HepG2 (cell line): ENCODE data around the gene SPRY1. TPM values are rescaled to one million over a fixed set of nuclear protein-coding genes. Genes with fewer than 3 reads are reported as not detected.
A peak's percentile ranks its signal among the peaks of the same experiment; 100 is the strongest.

Source experiments
- ATF7 ChIP-seq, 2 experiments: fragments of 450-650 bp in 1 of 2; sonication (generic) in 1 of 2; formaldehyde crosslinking in 1 of 2; IDR thresholded peaks; 2 replicates each; pipeline versions ENCODE4 v1.4.0 to v1.6.1; 2016 to 2020; ENCODE audit warnings: antibody characterized with exemption in 1 of 2, mild to moderate bottlenecking in 1 of 2, missing genetic modification reagents in 1 of 2
- CCAR2 ChIP-seq: fragments of 200-400 bp; formaldehyde crosslinking; optimal IDR thresholded peaks from 2 replicates; pipeline ENCODE3; 2018; ENCODE audit warnings: low read depth, mild to moderate bottlenecking, low read length, moderate library complexity
- CREB1 ChIP-seq, 2 experiments: fragments of 450-650 bp in 1 of 2; IDR thresholded peaks; 2 replicates each; pipeline ENCODE4 v1.6.1; 2016 to 2017; ENCODE audit warnings: control low read depth in 1 of 2, mild to moderate bottlenecking in 1 of 2, missing compliant biosample characterization in 1 of 2, missing genetic modification characterization in 1 of 2
- HIVEP1 ChIP-seq: sonication (generic); formaldehyde crosslinking; IDR thresholded peaks from 2 replicates; pipeline ENCODE4 v1.4.0; 2020; ENCODE audit warnings: mild to moderate bottlenecking, missing genetic modification reagents
- NBN ChIP-seq: fragments of 450-650 bp; conservative IDR thresholded peaks from 2 replicates; pipeline ENCODE4 v1.6.1; 2017
- PBX3 ChIP-seq: sonication (generic); formaldehyde crosslinking; IDR thresholded peaks from 2 replicates; pipeline ENCODE4 v1.8.1; 2023; ENCODE audit warnings: missing genetic modification reagents, inconsistent platforms, borderline replicate concordance
- SIN3A ChIP-seq: IDR thresholded peaks from 2 replicates; pipeline ENCODE4 v1.6.1; 2011; ENCODE audit warnings: low read depth, mild to moderate bottlenecking, control low read depth, low read length, borderline replicate concordance
- SMAD3 ChIP-seq: sonication (generic); formaldehyde crosslinking; IDR thresholded peaks from 2 replicates; pipeline ENCODE4 v1.4.0; 2020; ENCODE audit warnings: missing genetic modification reagents
- SNRNP70 ChIP-seq: fragments of 200-400 bp; formaldehyde crosslinking; IDR thresholded peaks from 2 replicates; pipeline ENCODE4 v1.6.1; 2017; ENCODE audit warnings: mild to moderate bottlenecking, low read depth, low read length, moderate library complexity
- SRY ChIP-seq: sonication (generic); formaldehyde crosslinking; IDR thresholded peaks from 2 replicates; pipeline ENCODE4 v1.8.0; 2022; ENCODE audit warnings: mild to moderate bottlenecking, missing genetic modification reagents
- ZBTB40 ChIP-seq, 2 experiments: fragments of 450-650 bp in 1 of 2; sonication (generic) in 1 of 2; formaldehyde crosslinking in 1 of 2; IDR thresholded peaks; 2 replicates each; pipeline versions ENCODE4 v1.6.1 to v1.8.0; 2016 to 2022; ENCODE audit warnings: antibody characterized with exemption in 1 of 2, mild to moderate bottlenecking in 1 of 2, missing genetic modification reagents in 1 of 2
- ZFP90 ChIP-seq: sonication (generic); formaldehyde crosslinking; IDR thresholded peaks from 2 replicates; pipeline ENCODE4 v1.8.0; 2022; ENCODE audit warnings: missing genetic modification reagents, mild to moderate bottlenecking, inconsistent platforms, borderline replicate concordance
- ZNF225 ChIP-seq: sonication (generic); formaldehyde crosslinking; IDR thresholded peaks from 2 replicates; pipeline ENCODE4 v1.4.0; 2020; ENCODE audit warnings: mild to moderate bottlenecking, missing genetic modification reagents
- ZNF547 ChIP-seq: sonication (generic); formaldehyde crosslinking; IDR thresholded peaks from 2 replicates; pipeline ENCODE4 v1.5.1; 2020; ENCODE audit warnings: mild to moderate bottlenecking, missing genetic modification reagents
- ZNF556 ChIP-seq: sonication (generic); formaldehyde crosslinking; IDR thresholded peaks from 2 replicates; pipeline ENCODE4 v1.4.0; 2020; ENCODE audit warnings: mild to moderate bottlenecking, missing genetic modification reagents, borderline replicate concordance
- ZNF749 ChIP-seq: sonication (generic); formaldehyde crosslinking; IDR thresholded peaks from 2 replicates; pipeline ENCODE4 v1.8.0; 2022; ENCODE audit warnings: mild to moderate bottlenecking, missing genetic modification reagents, moderate library complexity, borderline replicate concordance
- polyA plus RNA-seq, 8 experiments: library from polyadenylated mRNA; depleted of rRNA in 3 of 8; stranded (reverse) in 7 of 8; unstranded in 1 of 8; fragments of >200 nt; fragmentation: Illumina TruSeq in 4 of 8; extraction: Trizol in 4 of 8; gene quantifications; 2 replicates each; pipeline versions ENCODE4 v1.2.1 to v1.2.3, GENCODE V29; 2011 to 2016; ENCODE audit warnings: low read depth in 4 of 8, missing spikeins in 1 of 8, mixed read lengths in 1 of 8; ENCODE audit not compliant: insufficient read depth in 1 of 8
- total RNA-seq, 5 experiments: library from RNA; depleted of rRNA; stranded (reverse); fragments of >200 nt; fragmentation: Illumina TruSeq; extraction: Trizol; gene quantifications; 2 replicates each; pipeline ENCODE4 v1.2.3, GENCODE V29; 2016; ENCODE audit warnings: low read depth in 1 of 5

SPRY1 gene
- total and polyA plus RNA-seq, 2 of the 13 experiments (the other 11 are each of a cell fraction or from before 2014, with no cell fraction given), result 24.7 to 33.4 TPM

- TF ChIP-seq ZNF556 (CRISPR knock-in tag) (no peak), ZBTB40 (IDR thresholded peaks at IDR 0.05) (no peak), ZBTB40 (CRISPR knock-in tag; IDR thresholded peaks at IDR 0.05) (peak; percentile 71), ZNF225 (CRISPR knock-in tag) (0 out of 2 replicates have a peak, but pooled peaks have one; percentile 18), SNRNP70 (no peak), CREB1 (IDR thresholded peaks at IDR 0.05) (peak; percentile 65; the same call in 1 of the 2 replicates), CREB1 (CRISPR knock-in tag; IDR thresholded peaks at IDR 0.05) (no peak; the same call in 1 of the 2 replicates), ZNF547 (CRISPR knock-in tag) (0 out of 2 replicates have a peak, but pooled peaks have one; percentile 30), PBX3 (peak; percentile 65; the same call in 1 of the 2 replicates), CCAR2 (no peak), NBN (no peak), HIVEP1 (CRISPR knock-in tag) (peak; percentile 73), ATF7 (IDR thresholded peaks at IDR 0.05) (no peak), ATF7 (CRISPR knock-in tag; IDR thresholded peaks at IDR 0.05) (peak; percentile 34; the same call in 1 of the 2 replicates), ZFP90 (CRISPR knock-in tag) (peak; percentile 30; the same call in 1 of the 2 replicates), SIN3A (peak; percentile 67), SMAD3 (CRISPR knock-in tag) (no peak), SRY (CRISPR knock-in tag) (peak; percentile 77; the same call in 1 of the 2 replicates), ZNF749 (peak; percentile 36; the same call in 1 of the 2 replicates)
Observed at GRCh38 chr4:123397144-123398065, 810 bp downstream of the SPRY1 start (continued).
